ENCODE measurements around the gene LAIR2.

DNA sequence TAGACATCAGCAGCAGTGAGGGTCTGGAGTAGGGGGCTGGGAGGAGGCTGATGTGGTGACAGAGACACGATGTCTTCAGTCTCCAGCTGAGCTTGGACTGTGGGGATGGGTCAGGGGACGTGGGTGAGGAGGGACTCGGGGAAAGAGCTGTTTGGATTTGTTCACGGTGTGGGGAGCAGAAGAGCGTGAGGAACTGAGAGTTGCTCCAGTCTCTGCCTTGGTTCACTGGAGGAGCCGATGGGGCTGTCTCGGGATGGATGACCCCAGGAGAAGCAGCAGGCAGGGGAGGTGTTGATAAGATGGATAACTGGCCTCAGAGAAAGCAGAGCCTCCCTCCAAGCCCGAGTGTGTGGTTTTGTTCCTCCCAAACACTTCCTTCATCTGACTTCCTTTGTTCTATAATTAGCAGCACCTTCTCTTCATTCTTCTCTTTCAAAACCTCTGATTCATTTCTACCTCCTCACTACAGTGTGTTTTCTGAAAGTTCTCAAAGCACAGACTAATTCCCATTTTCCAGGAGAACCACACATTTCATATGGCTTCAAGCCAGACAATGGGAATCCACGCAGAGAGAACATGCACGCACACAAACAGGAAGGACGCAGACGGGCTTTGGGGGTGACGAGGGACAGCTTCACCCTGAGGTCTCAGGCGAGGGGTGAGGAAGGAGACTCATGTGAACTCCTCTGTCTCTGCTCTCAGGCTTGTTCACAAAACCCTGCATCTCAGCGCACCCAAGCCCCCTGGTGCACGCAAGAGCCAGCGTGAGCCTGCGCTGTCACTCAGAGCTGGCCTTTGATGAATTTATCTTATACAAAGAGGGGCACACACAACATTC is 18.6 kb downstream of the LAIR2 start:
- TF ChIP-seq EZH2 (IDR thresholded peaks at IDR 0.05) (no peak), POLR2AphosphoS5 (IDR thresholded peaks at IDR 0.05; ENCODE audit: borderline replicate concordance, low read depth, low read length) (no peak)

Data from SK-N-MC (cell line).